Naive thymus-derived CD8-positive, alpha-beta T cell (primary cell): ENCODE data around the gene OTUD3. TPM values are rescaled to one million over a fixed set of nuclear protein-coding genes. Genes with fewer than 3 reads are reported as not detected.
"Not testable (repeated sequence)": the region's sequence is repeated elsewhere in the genome, so short reads cannot be mapped to it uniquely, and the experiment has no call there.

Source experiments
- ATAC-seq, 2 donors: fragments of 150-1000 bp; cut with Tn5 transposase in 1 of 2; sonication (Bioruptor Pico), chemical (Tn5 transposase) in 1 of 2; 1 replicate in 1 of 2; 2 replicates in 1 of 2; pipeline ENCODE4 v1.10.0; 2021; ENCODE audit warnings: mild to moderate bottlenecking in 2 of 2, moderate library complexity in 2 of 2
- POLR2A ChIA-PET: fragments of 350-600 bp; sonication (Branson Sonifier 250); formaldehyde crosslinking; loops from one replicate; lab custom pipeline; 2021; ENCODE audit warnings: antibody characterized with exemption; lab: Charles Lee
- DNase-seq, 10 donors: peaks; one replicate each; pipeline versions ENCODE4 v3.0.0 to v3.0.0-alpha.2; 2020 to 2022
- H3K27ac Mint-ChIP-seq, 10 donors: one replicate each; pipeline ENCODE4 v1.8.0; 2020 to 2022; ENCODE audit warnings: mild to moderate bottlenecking in 10 of 10, mixed read lengths in 10 of 10, moderate library complexity in 4 of 10, inconsistent platforms in 1 of 10
- H3K27me3 Mint-ChIP-seq, 5 donors: one replicate each; pipeline ENCODE4 v1.8.0; 2021 to 2022; ENCODE audit warnings: mixed read lengths in 5 of 5
- H3K36me3 Mint-ChIP-seq, 3 donors: one replicate each; pipeline ENCODE4 v1.8.0; 2020 to 2022; ENCODE audit warnings: mixed read lengths in 3 of 3, mild to moderate bottlenecking in 2 of 3, inconsistent platforms in 1 of 3
- H3K4me1 Mint-ChIP-seq, 4 donors: one replicate each; pipeline ENCODE4 v1.8.0; 2021 to 2022; ENCODE audit warnings: mixed read lengths in 4 of 4
- H3K4me3 Mint-ChIP-seq, 10 donors: one replicate each; pipeline ENCODE4 v1.8.0; 2020 to 2022; ENCODE audit warnings: mild to moderate bottlenecking in 10 of 10, mixed read lengths in 10 of 10, moderate library complexity in 6 of 10, inconsistent platforms in 1 of 10
- H3K9me3 Mint-ChIP-seq, 9 donors: one replicate each; pipeline ENCODE4 v1.8.0; 2020 to 2022; ENCODE audit warnings: mixed read lengths in 9 of 9, mild to moderate bottlenecking in 3 of 9, inconsistent platforms in 1 of 9, moderate library complexity in 1 of 9
- polyA plus RNA-seq, 3 donors: library from polyadenylated mRNA; unstranded; fragments of 300-500 nt; fragmentation: Illumina TruSeq; gene quantifications; one replicate each; pipeline ENCODE4 v1.2.3, GENCODE V29; 2021
- total RNA-seq, 8 experiments: library from RNA in 2 of 8; stranded (reverse) in 2 of 8; gene quantifications; one replicate each; pipeline ENCODE4 v1.2.3 and lab custom pipeline; 2021 to 2026

The OTUD3 gene
- total and polyA plus RNA-seq, 5 experiments from 2014 or later = 0.95 to 16.7 (median 2.4) TPM

DNA sequence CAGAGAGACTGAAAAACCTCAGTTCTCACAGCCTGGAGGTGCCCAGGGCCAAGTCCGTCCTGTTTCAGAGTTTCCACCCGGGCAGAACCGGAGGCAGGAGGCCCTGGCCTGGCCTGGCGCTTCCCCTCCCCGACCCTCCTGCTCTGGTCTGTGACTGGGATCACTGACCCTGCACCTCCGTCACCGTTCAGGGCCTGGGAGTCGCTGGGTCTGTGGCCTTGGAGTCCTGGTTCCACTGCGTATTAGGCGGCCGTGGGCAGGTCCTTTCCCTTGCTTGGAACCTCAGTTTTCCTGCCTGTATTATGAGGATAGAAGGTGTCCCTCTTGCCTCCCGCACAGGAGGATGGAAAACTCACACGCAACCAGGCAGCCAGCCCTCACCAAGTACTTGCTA lies 41.8 kb downstream of the OTUD3 start:
- Mint-ChIP-seq H3K27me3 (peaks cover 1 to 10% (median 5%) of the 10 kb centered on the region in 5 donors), H3K9me3 (no peaks in the 10 kb centered on the region), H3K4me1 (no peaks in the 10 kb centered on the region), H3K4me3 (no peak overlapping the region), H3K27ac (no peak overlapping the region), H3K36me3 (no peaks in the 10 kb centered on the region)
- ATAC-seq (no peak), DNase-seq (no peak)
- POLR2A ChIA-PET = no interaction called here

DNA sequence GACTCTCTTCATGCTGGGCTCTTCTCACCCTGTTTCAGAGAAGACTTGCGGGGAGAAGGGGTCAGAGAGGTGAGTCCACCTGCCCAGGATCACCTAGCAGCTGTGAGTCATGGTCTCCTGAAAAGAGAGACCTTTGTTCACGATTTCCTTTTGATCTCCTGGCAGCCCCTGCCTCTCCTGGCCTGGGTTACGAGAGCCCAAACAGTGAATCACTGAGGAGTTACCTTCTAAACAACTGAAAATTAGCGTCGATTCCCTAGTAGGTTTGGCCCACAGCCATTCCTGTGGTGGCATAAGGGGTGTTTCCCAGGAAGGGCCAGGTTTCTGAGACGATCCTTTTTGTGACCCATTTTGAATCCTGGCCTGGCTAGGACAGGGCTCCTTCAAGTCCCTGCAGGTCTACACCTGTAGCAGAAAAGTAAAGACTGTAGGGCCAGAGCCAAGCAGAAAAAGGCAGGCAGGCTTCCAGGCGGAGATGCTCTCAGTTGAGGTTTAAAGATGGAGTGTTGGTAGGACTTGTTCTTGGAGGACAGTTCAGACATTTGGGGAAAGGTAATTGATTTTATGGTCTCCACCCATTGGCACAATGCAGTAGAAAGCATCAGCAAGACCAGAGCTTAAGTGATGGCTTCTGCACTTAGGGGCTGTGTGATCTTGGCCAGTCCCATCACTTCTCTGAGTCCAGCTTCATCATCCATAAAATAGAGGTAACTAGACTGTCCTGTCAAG lies 43.3 kb downstream of the OTUD3 start:
- Mint-ChIP-seq H3K9me3 (peaks cover 0 to 10% (median 4%) of the 10 kb centered on the region in 9 donors), H3K27me3 (peaks cover 5 to 10% (median 6%) of the 10 kb centered on the region in 5 donors), H3K4me1 (no peaks in the 10 kb centered on the region), H3K4me3 (no peak overlapping the region), H3K36me3 (no peaks in the 10 kb centered on the region), H3K27ac (no peak overlapping the region)
- POLR2A ChIA-PET = no interaction called here
- DNase-seq (no peak), ATAC-seq (no peak)

DNA sequence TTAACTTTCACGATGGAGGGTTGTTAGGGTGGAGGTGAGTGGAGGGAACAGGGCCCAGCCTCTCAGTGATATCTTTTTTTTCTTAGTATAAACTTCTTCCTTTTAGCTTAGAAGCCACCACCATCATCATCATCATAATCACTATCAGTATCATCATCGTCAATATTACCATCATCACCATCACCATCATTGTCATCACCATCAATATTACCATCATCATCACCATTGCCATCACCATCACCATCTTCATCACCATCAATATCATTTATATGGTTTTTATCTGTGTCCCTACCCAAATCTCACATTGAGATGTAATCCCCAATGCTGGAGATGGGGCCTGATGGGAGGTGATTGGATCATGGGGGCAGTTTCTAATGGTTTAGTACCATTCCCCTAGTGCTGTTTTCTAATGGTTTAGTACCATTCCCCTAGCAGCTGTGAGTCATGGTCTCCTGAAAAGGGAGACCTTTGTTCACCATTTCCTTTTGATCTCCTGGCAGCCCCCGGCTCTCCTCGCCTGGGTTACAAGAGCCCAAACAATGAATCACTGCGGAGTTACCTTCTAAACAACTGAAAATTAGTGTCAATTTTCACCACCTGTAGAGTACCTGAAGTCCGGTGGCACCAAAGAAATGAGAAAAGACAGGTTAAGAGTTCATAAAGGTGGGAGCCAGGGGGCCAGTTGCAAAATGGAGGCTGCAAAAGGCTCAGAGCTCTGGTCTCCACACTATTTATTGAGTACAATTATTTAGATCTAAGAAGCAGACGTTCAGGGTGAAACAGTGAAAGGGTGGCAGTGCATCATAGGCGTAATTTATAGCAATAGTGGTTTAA lies 44.3 kb downstream of the OTUD3 start:
- Mint-ChIP-seq H3K36me3 (peaks cover 0 to 5% (median under 1%) of the 10 kb centered on the region in 3 donors), H3K9me3 (peaks cover 0 to 18% (median 11%) of the 10 kb centered on the region in 9 donors), H3K27me3 (peaks cover 5 to 10% (median 6%) of the 10 kb centered on the region in 5 donors), H3K27ac (no peak overlapping the region), H3K4me3 (no peak overlapping the region), H3K4me1 (no peaks in the 10 kb centered on the region)
- POLR2A ChIA-PET = no interaction called here
- DNase-seq = no peak
- no peak for ATAC-seq

DNA sequence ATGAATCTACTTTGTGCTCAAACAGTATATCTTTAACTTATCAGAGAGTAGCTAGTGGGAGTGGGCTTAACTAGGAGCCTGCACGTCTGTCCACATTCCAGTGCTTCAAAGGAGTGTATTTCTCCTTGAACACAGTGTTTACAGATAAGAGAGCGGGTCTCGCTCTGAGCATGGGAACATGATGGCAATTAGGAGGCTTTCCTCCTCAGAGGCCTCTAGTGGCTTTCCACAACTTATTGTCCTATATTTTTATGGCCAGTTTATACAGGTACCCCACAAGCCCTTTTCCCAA lies 44.9 kb downstream of the OTUD3 start:
- DNase-seq, H3K4me1 Mint-ChIP-seq, ATAC-seq, H3K27ac Mint-ChIP-seq, H3K27me3 Mint-ChIP-seq, H3K36me3 Mint-ChIP-seq, POLR2A ChIA-PET, H3K4me3 Mint-ChIP-seq: not testable (repeated sequence)
- peaks cover 0 to 23% (median 15%) of the 10 kb centered on the region in 9 donors for H3K9me3 Mint-ChIP-seq

DNA sequence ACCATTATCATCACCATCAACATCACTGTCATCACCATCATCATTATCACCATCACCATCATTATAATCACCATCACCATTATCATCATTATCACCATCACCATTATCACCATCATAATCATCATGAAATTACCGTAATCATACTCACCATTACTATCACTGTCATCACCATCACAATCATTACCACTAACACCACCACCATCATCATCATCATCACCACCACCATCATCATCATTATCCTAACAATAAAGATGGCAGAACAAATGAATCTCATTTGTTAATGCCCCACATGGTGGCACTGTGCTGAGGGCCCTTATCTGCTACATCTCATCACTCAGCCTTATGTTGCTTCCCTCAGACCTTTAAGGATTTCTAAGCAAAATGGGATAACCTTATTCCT lies 50.7 kb downstream of the OTUD3 start:
- H3K4me1 Mint-ChIP-seq = no peaks in the 10 kb centered on the region
- no peak overlapping the region for H3K27ac Mint-ChIP-seq
- POLR2A ChIA-PET = no interaction called here
- DNase-seq = no peak
- H3K9me3 Mint-ChIP-seq = peaks cover 8 to 41% (median 23%) of the 10 kb centered on the region in 9 donors
- ATAC-seq = no peak
- H3K4me3 Mint-ChIP-seq = no peak overlapping the region
- H3K36me3 Mint-ChIP-seq = peaks cover 0 to 14% (median 4%) of the 10 kb centered on the region in 3 donors
- peaks cover 0 to 7% (median 4%) of the 10 kb centered on the region in 5 donors for H3K27me3 Mint-ChIP-seq

DNA sequence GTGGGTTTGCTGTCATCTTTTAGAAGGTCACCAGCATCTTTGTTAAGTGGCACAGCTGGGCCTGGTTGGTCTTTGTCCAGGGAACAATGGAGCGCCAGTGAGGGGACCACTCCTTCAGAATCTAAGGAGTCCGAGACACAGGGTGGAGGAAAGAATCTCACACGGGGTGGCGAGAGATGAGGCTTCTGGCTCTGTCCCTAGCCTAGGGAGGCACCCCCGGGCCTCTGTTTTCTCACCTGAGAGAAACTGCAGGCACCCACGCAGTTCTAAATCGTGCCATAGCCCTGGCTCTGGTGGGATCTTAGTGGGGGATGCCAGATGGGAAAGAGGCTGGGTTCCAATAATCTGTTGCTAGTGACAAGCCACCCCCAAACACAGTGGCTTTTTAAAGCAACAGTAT lies 52.1 kb downstream of the OTUD3 start:
- H3K27ac Mint-ChIP-seq = no peak overlapping the region
- H3K4me3 Mint-ChIP-seq = no peak overlapping the region
- H3K27me3 Mint-ChIP-seq = peaks cover 0 to 5% (median 2%) of the 10 kb centered on the region in 5 donors
- no peaks in the 10 kb centered on the region for H3K4me1 Mint-ChIP-seq
- ATAC-seq = no peak
- no peak for DNase-seq
- H3K9me3 Mint-ChIP-seq = peaks cover 8 to 41% (median 23%) of the 10 kb centered on the region in 9 donors
- POLR2A ChIA-PET = no interaction called here
- H3K36me3 Mint-ChIP-seq = peaks cover 0 to 14% (median 4%) of the 10 kb centered on the region in 3 donors

DNA sequence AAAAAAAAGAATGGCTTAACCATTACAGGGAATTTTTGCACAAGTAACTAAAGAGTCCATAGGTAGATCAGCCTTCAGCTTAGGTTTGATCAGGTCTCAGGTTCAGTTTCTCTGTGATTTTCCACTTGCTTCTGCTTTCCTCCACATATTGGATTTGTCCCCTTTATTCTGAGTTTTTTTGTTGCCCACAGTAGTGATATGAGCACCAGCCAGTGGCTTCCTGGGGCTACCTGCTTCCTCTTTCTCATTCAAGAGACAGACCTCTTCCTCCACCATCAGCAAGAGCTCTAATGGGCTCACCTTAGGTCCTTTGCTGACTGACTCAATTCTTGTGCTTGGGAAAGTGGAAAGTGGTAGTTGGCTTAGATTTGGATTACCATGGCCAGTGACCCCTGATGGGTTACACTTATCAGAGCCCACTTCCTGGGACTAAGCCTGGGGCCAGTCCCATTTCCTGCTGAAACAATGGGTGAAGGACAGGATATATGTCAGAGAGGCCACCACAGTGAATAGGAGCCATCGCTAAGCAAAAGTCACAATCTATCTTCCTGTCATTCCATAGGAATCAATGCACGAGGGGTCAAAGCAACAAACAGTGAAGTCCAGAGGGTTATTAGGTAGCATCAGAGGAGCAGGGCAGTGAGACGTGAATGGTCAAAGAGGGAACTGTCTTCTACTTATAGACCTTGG lies 54.0 kb downstream of the OTUD3 start:
- Mint-ChIP-seq H3K4me3 (no peak overlapping the region), H3K27ac (no peak overlapping the region), H3K36me3 (peaks cover 0 to 10% (median 4%) of the 10 kb centered on the region in 3 donors), H3K9me3 (peaks cover 8 to 27% (median 16%) of the 10 kb centered on the region in 9 donors), H3K4me1 (no peaks in the 10 kb centered on the region), H3K27me3 (peaks cover 0 to 5% (median 2%) of the 10 kb centered on the region in 5 donors)
- POLR2A ChIA-PET = no interaction called here
- ATAC-seq = no peak
- no peak for DNase-seq

DNA sequence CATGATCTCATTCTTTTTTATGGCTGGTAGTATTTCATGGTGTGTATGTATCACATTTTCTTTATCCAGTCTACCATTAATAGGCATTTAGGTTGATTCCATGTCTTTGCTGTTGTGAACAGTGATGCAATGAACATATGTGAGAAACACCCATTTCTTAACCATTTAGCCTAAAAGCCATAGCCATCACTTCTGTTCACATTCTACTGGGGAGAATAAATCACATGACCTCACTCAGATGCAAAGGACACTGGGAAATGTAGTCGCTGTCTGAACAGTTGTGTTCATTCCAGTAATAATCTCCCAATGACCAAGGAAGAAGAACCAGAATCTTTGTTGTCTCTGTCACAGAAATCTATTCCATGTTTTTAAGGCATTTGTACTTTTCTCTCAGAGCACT lies 56.3 kb downstream of the OTUD3 start:
- Mint-ChIP-seq H3K36me3 (no peaks in the 10 kb centered on the region), H3K4me3 (no peak overlapping the region), H3K4me1 (no peaks in the 10 kb centered on the region), H3K27ac (no peak overlapping the region), H3K9me3 (peaks cover 0 to 6% (median 2%) of the 10 kb centered on the region in 9 donors), H3K27me3 (peaks cover 0 to 4% (median 0%) of the 10 kb centered on the region in 5 donors)
- no peak for DNase-seq
- no peak for ATAC-seq
- POLR2A ChIA-PET = no interaction called here

DNA sequence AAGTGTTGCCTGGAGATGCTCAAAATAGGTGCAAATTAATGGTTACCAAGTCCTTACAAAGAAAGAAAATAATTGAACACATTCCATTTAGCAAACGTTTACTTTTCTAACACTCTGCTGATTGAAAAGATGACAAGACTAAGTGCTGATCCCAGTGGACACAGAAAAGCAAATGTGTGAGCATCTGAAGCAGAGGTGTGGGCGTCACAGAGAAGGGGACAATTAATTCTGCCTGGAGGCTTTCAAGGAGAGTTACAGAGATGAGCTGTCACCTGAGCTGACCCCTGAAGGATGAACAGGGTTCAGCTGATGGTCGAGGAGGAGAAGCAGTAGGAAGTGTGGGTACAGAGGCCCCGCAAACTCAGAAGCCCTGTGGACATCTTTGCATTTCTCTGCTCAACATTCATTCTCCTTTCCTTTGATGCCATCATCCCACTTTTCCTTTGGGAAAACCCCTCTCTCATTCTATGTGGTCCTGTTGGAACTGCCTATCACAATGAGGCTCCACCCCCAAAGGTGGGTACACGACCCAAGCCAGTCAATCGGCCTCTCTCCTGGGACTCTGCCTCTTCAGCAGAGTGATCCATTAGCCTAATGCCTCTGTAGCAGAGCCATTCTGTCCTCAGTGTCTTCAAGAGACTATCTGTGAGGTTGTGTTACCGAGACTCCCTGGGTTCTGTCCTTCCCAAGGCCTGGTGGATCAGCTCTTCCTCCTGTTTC lies 58.5 kb downstream of the OTUD3 start:
- H3K27me3 Mint-ChIP-seq = peaks cover 0 to 9% (median 5%) of the 10 kb centered on the region in 5 donors

DNA sequence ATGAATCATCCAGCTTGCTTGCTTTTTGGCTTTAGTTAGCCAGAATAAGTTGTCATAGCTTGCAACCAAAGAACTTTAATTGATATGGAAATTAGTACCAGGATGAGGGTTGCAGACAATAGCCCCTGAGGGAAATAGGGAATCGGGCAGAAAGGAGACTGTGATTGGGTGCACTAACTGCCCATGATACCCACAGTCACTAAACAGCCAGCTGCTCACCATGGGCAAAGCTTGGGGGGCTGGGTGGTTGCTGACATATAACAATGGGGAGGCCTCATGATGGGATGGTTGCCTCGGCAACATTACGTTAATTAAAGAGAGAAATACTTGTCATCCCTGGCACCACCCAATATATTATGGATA lies 59.0 kb downstream of the OTUD3 start:
- ATAC-seq (no peak), DNase-seq (no peak)
- peaks cover 0 to 2% (median 0%) of the 10 kb centered on the region in 9 donors for H3K9me3 Mint-ChIP-seq
- H3K36me3 Mint-ChIP-seq = no peaks in the 10 kb centered on the region
- no peak overlapping the region for H3K27ac Mint-ChIP-seq
- POLR2A ChIA-PET = no interaction called here
- H3K27me3 Mint-ChIP-seq = peaks cover 0 to 11% (median 6%) of the 10 kb centered on the region in 5 donors
- no peak overlapping the region for H3K4me3 Mint-ChIP-seq
- H3K4me1 Mint-ChIP-seq = no peaks in the 10 kb centered on the region

More for the DNA sequence above, 58.5 kb downstream of the OTUD3 start:
- no peak for DNase-seq
- Mint-ChIP-seq H3K9me3 (peaks cover 0 to 2% (median 0%) of the 10 kb centered on the region in 9 donors), H3K4me1 (no peaks in the 10 kb centered on the region), H3K4me3 (no peak overlapping the region), H3K36me3 (no peaks in the 10 kb centered on the region), H3K27ac (no peak overlapping the region)
- POLR2A ChIA-PET = no interaction called here
- ATAC-seq = no peak

DNA sequence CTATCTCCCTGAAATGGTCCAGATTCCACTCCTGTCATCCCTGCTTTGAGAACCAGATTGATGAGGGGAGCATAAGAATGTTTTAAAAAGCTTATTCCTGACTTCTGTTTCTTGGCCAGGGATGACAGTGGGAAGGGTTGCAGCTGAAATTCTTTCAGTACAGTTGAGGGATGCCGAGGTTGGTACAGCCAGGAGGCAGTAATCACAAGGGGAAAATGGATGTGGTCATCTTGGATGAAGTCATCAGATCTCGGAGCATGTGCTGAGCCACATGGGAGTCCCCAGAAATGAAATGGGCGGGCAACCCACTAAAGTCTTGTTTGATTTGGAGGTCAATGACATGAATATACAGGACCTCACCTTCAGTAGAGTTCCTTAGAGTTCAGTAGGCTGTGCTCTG lies 59.9 kb downstream of the OTUD3 start:
- Mint-ChIP-seq H3K27me3 (peaks cover 0 to 14% (median 10%) of the 10 kb centered on the region in 5 donors), H3K4me1 (no peaks in the 10 kb centered on the region), H3K27ac (no peak overlapping the region), H3K4me3 (no peak overlapping the region), H3K9me3 (peaks cover 0 to 2% (median 0%) of the 10 kb centered on the region in 9 donors), H3K36me3 (no peaks in the 10 kb centered on the region)
- ATAC-seq = no peak
- DNase-seq = no peak
- POLR2A ChIA-PET = no interaction called here

DNA sequence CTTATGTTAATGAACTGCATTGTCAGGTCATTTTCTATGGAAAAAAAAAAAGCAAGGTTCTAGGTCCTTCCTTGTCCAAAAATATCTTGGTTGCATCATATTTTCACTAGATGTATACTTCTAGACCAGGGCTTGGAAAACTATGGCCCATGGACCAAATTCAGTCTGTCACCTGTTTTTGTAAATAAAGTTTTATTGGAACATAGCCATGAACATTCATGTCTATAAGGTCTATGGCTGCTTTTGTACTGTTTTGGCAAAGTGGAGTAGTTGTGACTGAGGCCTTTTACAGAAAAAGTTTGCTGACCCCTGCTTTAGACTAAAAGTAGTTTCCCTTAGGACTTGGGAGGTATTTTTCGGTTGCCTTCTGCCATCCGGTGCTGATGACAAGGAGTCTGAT lies 60.5 kb downstream of the OTUD3 start:
- no peak for DNase-seq
- Mint-ChIP-seq H3K27me3 (peaks cover 0 to 14% (median 10%) of the 10 kb centered on the region in 5 donors), H3K27ac (no peak overlapping the region), H3K9me3 (peaks cover 0 to 2% (median 0%) of the 10 kb centered on the region in 9 donors), H3K4me1 (no peaks in the 10 kb centered on the region), H3K36me3 (no peaks in the 10 kb centered on the region), H3K4me3 (no peak overlapping the region)
- POLR2A ChIA-PET = no interaction called here
- ATAC-seq = no peak
